8988T (cell line): Measurements from ENCODE around the gene GLI3.

ENCODE experiments used
- DNase-seq: peaks from one replicate; pipeline ENCODE4 v3.0.0; 2011

The GLI3 gene

GRCh38 chr7:42236976-42237810 is at the start of gene GLI3:
Gene GLI3, minus strand, starts transcription at chr7:42237209. Its CDS starts 13,956 bp downstream, at chr7:42223253.
- DNase-seq = peak; percentile 35

GRCh38 chr7:42285383-42285824 is 48.4 kb upstream of the GLI3 start:
- no peak for DNase-seq

- no peak for DNase-seq
These were observed 46.5 kb upstream of the GLI3 start for GRCh38 chr7:42283553-42283952.

- no peak for DNase-seq
These were observed 41.3 kb upstream of the GLI3 start for GRCh38 chr7:42278344-42278743.

- DNase-seq = no peak
These were observed 37.0 kb upstream of the GLI3 start for GRCh38 chr7:42274053-42274452.

GRCh38 chr7:42272793-42273665 is 36.0 kb upstream of the GLI3 start:
- no peak for DNase-seq

- DNase-seq = no peak
These were observed 32.2 kb upstream of the GLI3 start for GRCh38 chr7:42269161-42269560.

- DNase-seq = no peak
These were observed 27.7 kb upstream of the GLI3 start for GRCh38 chr7:42264702-42265101.

GRCh38 chr7:42263971-42264370 is 27.0 kb upstream of the GLI3 start:
- DNase-seq = no peak

- no peak for DNase-seq
These were observed 26.0 kb upstream of the GLI3 start for GRCh38 chr7:42262964-42263363.

- no peak for DNase-seq
These were observed 17.2 kb upstream of the GLI3 start for GRCh38 chr7:42254217-42254616.

- DNase-seq = no peak
These were observed 16.3 kb upstream of the GLI3 start for GRCh38 chr7:42253316-42253715.

- DNase-seq = no peak
These were observed 13.4 kb upstream of the GLI3 start for GRCh38 chr7:42250411-42250810.

- DNase-seq = no peak
These were observed 11.6 kb upstream of the GLI3 start for GRCh38 chr7:42248579-42248978.

- no peak for DNase-seq
These were observed 10.3 kb upstream of the GLI3 start for GRCh38 chr7:42247301-42247700.

- DNase-seq = no peak
These were observed 7.8 kb upstream of the GLI3 start for GRCh38 chr7:42244828-42245227.

GRCh38 chr7:42242381-42242780 is 5.4 kb upstream of the GLI3 start:
- DNase-seq = no peak

GRCh38 chr7:42241424-42241823 is 4.4 kb upstream of the GLI3 start:
- no peak for DNase-seq

- DNase-seq = no peak
These were observed 3.4 kb upstream of the GLI3 start for GRCh38 chr7:42240416-42240815.

GRCh38 chr7:42238709-42239366 is 1.8 kb upstream of the GLI3 start:
- no peak for DNase-seq

- DNase-seq = no peak
These were observed 967 bp upstream of the GLI3 start for GRCh38 chr7:42237811-42238541.

- DNase-seq = no peak
These were observed 588 bp downstream of the GLI3 start for GRCh38 chr7:42236266-42236975.
